Fibroblast of pulmonary artery (primary cell): Measurements from ENCODE around the gene URM1.
A peak's percentile ranks its signal among the peaks of the same experiment; 100 is the strongest.

Experiments
- DNase-seq: peaks from one replicate; pipeline ENCODE4 v3.0.0-alpha.2; 2010; ENCODE audit warnings: low read depth
- H3K4me3 ChIP-seq: replicated peaks from 2 replicates; pipeline ENCODE4 v1.5.1; 2011; ENCODE audit warnings: low read depth, mild to moderate bottlenecking, control low read depth, low read length, moderate library complexity
- CTCF ChIP-seq: IDR thresholded peaks from 2 replicates; pipeline ENCODE4 v1.5.1; 2011; ENCODE audit warnings: mild to moderate bottlenecking, control low read depth, low read length, inconsistent platforms; ENCODE audit errors: missing control alignments

The URM1 gene

GRCh38 chr9:128429513-128430086 is 58.4 kb downstream of the URM1 start:
- H3K4me3 ChIP-seq: no peak overlapping the region
- no peak for DNase-seq
- TF ChIP-seq CTCF: no peak

- DNase-seq: no peak
- H3K4me3 ChIP-seq: no peak overlapping the region
- no peak for TF ChIP-seq CTCF
Measured at GRCh38 chr9:128431207-128431606, 60.0 kb downstream of the URM1 start.

- no peak for TF ChIP-seq CTCF
- no peak overlapping the region for H3K4me3 ChIP-seq
Measured at GRCh38 chr9:128434340-128434739, 63.2 kb downstream of the URM1 start.

GRCh38 chr9:128435611-128436010 is 64.4 kb downstream of the URM1 start:
- no peak for TF ChIP-seq CTCF
- H3K4me3 ChIP-seq: no peak overlapping the region
- DNase-seq: no peak

More at GRCh38 chr9:128434340-128434739, 63.2 kb downstream of the URM1 start:
- no peak for DNase-seq

GRCh38 chr9:128438343-128439109 is 67.4 kb downstream of the URM1 start:
- H3K4me3 ChIP-seq: no peak overlapping the region
- TF ChIP-seq CTCF: peak; percentile 94
- DNase-seq: peak; percentile 89

- H3K4me3 ChIP-seq: no peak overlapping the region
- DNase-seq: no peak
- TF ChIP-seq CTCF: no peak
Measured at GRCh38 chr9:128439273-128439672, 68.1 kb downstream of the URM1 start.
